T-helper 2 cell treated with Interferon-gamma antibody and Interleukin-4, amounts not matched to agents 100 ng/mL and 5 ng/mL, for 36 hours (primary cell): ENCODE results near the gene MTMR2. TPM values are rescaled to one million over a fixed set of nuclear protein-coding genes. Genes with fewer than 3 reads are reported as not detected.
"Not testable (repeated sequence)": the region's sequence is repeated elsewhere in the genome, so short reads cannot be mapped to it uniquely, and the experiment has no call there.

Experiments used
- intact Hi-C: fragments of 100-400 bp; cut with micrococcal nuclease; formaldehyde crosslinking; loops from one replicate; pipeline ENCODE4 v1.15.1; 2023
- total RNA-seq: library from RNA; stranded (reverse); gene quantifications from 2 replicates; pipeline ENCODE4 v1.2.3, GENCODE V29; 2022

Gene MTMR2
- total RNA-seq, 1 donor from 2014 or later: 20.1 TPM

- intact Hi-C loops: no loop called here
Observed at GRCh38 chr11:95888439-95888838, 35.5 kb downstream of the MTMR2 start.

GRCh38 chr11:95886462-95886861 lies 37.4 kb downstream of the MTMR2 start:
- intact Hi-C loops: no loop called here

- intact Hi-C loops: no loop called here
Observed at GRCh38 chr11:95884802-95885201, 39.1 kb downstream of the MTMR2 start.

- intact Hi-C loops: no loop called here
Observed at GRCh38 chr11:95884376-95884775, 39.5 kb downstream of the MTMR2 start.

- intact Hi-C loops: no loop called here
Observed at GRCh38 chr11:95883381-95883780, 40.5 kb downstream of the MTMR2 start.

DNA sequence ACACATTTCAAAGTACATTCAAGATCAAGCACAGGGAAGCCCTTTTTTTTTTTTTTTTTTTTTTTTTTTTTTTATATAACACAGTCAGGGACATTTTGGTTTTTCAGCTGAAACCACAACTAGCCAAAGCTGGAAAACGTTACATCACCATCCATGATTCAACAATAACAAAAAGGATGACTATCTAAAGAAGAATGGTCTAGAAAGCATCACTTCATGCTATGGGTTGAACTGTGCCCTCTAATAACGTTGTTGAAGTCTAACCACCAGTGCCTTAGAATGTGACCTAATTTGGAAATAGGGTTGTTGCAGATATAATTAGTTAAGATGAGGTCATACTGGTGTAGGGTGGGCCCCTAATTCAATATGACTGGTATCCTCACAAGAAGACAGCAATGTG lies 46.6 kb downstream of the MTMR2 start:
- intact Hi-C loops: no loop called here

- intact Hi-C loops: not testable (repeated sequence)
Observed at GRCh38 chr11:95870877-95871276, 53.0 kb downstream of the MTMR2 start.

- intact Hi-C loops: no loop called here
Observed at GRCh38 chr11:95867105-95867504, 56.8 kb downstream of the MTMR2 start.

GRCh38 chr11:95863486-95864140 lies 60.3 kb downstream of the MTMR2 start:
- intact Hi-C loops: no loop called here

DNA sequence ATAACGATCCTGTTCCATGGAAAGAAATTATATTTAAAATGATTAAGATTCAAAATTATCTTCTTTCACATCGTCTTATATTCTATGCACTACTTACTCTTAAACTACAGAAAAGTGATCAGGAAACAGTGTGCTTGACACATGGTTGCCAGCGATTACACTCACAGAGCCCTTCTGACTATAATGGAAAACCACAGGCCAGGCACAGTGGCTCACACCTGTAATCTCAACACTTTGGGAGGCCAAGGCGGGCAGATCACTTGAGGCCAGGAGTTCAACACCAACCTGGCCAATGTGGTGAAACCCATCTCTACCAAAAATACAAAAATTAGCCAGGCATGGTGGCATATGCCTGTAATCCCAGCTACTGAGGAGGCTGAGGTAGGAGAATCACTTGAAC lies 63.9 kb downstream of the MTMR2 start:
- intact Hi-C loops: not testable (repeated sequence)

- intact Hi-C loops: not testable (repeated sequence)
Observed at GRCh38 chr11:95854362-95854761, 69.5 kb downstream of the MTMR2 start.

DNA sequence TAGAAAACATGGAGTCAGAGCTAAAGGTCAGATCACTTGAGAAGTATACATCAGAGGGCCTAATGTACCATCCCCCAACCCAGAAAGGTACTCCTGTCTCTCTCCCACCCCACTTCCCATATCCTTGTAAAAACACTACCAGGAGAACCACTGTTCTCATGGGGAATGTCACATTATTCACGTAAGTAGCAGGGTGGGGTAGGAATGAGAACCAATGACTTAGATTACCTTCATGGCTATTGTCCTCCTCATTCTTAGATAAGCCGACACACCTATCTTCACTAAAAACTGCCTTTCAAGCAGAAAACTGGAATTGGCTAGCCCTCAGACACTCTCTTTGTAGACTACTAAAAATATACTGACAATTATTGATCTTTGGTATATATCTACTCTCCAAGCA lies 70.0 kb downstream of the MTMR2 start:
- intact Hi-C loops: no loop called here

DNA sequence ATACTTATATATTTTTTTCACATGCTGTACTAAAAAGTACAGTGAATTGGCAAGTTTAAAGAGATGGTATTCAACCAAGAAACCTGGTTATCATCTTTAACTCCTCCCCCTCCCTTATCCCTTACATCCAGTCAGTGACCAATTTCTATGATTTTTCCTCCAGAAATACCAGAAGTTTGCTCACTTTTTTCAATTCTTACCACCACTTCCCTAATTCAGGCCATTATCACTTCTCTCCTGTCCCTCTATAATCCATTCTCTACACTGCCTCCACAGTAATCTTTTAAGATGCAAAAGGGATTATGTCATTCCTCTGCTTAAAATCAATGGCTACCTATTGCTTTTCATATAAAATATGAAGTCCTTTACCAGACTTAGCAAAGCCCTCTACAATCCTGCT lies 70.8 kb downstream of the MTMR2 start:
- intact Hi-C loops: no loop called here

DNA sequence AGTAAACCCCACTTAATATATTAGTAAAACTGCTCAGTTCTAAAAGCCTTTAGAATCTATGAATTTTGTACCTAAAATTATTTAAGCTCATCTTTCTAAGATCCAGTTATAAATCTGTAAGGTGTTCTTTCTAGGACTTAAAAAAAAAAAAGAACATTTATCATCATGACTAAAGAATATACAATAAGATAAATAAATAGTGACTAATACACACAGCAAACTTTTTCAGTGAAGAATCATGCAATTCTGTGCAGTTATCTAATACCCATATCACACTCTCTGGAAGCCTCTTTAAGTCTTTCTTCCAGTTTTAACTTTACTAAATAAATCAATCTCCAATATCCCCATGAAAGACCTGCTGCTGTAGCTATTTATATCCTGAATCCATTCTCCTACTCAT lies 73.8 kb downstream of the MTMR2 start:
- intact Hi-C loops: no loop called here

DNA sequence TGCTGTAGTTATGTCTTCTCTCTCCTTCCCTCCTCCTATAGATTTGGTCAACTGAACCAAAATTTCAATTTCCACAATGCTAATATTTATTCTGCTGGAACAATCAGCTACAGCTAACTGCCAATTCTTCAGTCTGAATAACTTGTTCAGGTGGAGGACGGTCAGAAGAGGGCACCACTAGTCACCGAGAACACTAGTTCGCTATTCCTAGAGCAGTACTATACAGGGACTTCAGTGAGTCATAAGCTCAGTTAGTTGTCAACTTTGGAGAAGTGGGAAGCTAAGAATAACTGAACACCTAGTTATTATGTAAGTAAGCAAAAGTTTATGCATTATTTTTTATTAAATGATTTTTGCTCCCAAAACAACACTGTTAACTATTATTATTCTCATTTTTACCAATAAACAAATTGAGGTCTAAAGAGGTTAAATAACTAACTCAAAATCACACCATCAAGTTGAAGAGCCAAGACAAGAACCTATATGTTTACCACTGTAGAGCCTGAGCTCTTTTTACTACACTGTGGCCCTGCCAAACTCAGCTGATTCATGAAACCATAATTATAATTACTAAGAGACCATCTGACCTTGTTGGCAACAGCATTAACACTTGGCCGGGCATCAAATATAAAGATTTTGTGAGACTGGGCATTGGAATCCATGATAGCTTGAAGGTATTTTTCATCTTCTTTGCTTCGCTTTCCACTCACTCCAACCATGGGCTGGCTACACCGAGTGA lies 74.7 kb downstream of the MTMR2 start:
- intact Hi-C loops: no loop called here

DNA sequence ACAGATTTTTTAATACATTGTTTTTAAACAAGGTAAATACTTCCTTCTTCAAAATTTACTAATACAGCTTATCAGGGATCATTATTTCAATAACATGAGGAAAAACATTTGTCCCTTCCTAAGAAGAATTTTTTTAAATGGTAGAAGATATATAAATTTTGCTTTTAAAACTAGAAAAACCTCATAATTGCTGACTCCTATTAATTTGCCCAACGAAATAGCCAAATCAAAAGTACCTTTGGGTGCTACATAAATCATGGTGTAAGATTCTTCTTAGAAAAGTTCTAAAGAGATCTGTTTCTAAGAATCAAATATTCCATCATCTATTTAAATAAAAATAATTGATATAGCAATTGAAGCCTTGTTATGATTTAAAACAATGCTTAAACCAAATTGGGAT lies 78.7 kb downstream of the MTMR2 start:
- intact Hi-C loops: no loop called here

- intact Hi-C loops: loop anchor here (1.0 to 10.0 kb wide), 4 partner anchors 129 to 590 kb away; partner anchors contain the start of gene MAML2
Observed at GRCh38 chr11:95835768-95836488, 88.0 kb downstream of the MTMR2 start.

DNA sequence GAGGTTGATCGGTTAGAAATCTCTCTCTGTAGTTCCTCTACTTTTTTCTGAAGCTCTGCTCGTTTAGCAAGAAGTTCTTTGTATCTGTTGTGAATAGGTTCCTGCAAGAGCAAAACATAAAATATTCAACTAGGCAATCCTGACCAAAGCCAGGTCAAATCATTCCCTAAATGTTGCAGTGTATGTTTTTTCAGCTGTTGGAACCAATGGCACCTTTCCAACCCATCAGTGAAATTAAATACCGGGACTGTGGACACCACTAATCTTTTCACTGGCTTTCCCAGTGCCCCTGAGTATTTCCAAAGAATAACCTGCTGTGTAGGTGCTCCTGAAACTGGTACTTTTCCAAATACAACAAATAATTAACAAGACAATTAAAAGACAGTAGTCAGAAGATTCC lies 88.6 kb downstream of the MTMR2 start:
- intact Hi-C loops: loop anchor here (10.0 kb wide), 1 partner anchor 129 kb away; no protein-coding TSS in a partner anchor

DNA sequence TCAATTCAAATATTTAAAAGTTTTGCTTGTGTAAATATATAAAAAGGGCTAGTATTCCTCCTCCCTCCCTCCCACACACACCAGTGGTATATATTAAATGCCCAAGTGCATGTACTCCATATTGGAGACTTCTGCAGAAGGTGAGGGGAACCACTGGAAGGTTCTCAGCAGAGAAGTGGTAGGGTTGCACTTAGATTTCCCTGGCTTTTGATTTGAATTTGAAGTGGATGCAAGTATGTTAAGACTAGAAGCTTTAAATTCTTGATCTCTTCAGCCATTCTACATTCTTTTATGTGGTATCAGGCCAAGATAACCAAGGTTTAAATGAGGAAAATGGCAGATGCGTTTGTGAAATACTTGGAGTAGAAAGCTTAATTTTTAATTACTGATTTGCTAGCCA lies 90.5 kb downstream of the MTMR2 start:
- intact Hi-C loops: loop anchor here (10.0 kb wide), 1 partner anchor 131 kb away; no protein-coding TSS in a partner anchor

DNA sequence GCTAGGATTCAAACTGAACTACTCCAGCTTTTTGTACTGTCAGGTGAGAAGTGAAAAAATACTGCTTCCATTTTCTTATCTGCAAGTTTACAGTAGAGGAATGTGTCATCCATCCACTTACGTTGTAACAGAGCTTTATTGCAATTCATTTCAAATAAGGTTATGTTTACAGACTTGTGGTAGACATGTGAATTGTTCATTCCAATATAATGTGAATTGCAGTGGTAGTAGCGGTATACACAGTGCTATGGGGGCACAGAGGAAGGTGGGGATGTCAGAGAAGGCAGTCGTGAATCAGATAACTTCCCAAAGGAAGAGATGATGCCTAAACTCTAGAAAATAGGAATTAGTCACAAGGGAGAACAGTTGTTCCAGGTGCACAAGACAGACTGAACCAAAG lies 91.1 kb downstream of the MTMR2 start:
- intact Hi-C loops: loop anchor here (10.0 kb wide), 1 partner anchor 132 kb away; no protein-coding TSS in a partner anchor

GRCh38 chr11:95831198-95831883 lies 92.6 kb downstream of the MTMR2 start:
- intact Hi-C loops: loop anchor here (10.0 kb wide), 1 partner anchor 133 kb away; no protein-coding TSS in a partner anchor
